ENCODE measurements around the gene SORL1-AS1.

Gene SORL1-AS1

GRCh38 chr11:121448431-121448941 lies 4.3 kb downstream of the SORL1-AS1 start (continued):
- TF ChIP-seq NKRF (conservative IDR thresholded peaks at IDR 0.05), result no peak
- TF ChIP-seq SRF (IDR thresholded peaks at IDR 0.05; ENCODE audit: low read depth in 2 of 2, low read length in 2 of 2), result no peak
- TF ChIP-seq TCF7 (IDR thresholded peaks at IDR 0.05; ENCODE audit: borderline replicate concordance), result no peak
- TF ChIP-seq MEF2B (IDR thresholded peaks at IDR 0.05; ENCODE audit: partially characterized antibody, poor library complexity, severe bottlenecking), result peak; percentile 24
- no peak for TF ChIP-seq FOXK2 (IDR thresholded peaks at IDR 0.05)
- TF ChIP-seq, protein P1, sequence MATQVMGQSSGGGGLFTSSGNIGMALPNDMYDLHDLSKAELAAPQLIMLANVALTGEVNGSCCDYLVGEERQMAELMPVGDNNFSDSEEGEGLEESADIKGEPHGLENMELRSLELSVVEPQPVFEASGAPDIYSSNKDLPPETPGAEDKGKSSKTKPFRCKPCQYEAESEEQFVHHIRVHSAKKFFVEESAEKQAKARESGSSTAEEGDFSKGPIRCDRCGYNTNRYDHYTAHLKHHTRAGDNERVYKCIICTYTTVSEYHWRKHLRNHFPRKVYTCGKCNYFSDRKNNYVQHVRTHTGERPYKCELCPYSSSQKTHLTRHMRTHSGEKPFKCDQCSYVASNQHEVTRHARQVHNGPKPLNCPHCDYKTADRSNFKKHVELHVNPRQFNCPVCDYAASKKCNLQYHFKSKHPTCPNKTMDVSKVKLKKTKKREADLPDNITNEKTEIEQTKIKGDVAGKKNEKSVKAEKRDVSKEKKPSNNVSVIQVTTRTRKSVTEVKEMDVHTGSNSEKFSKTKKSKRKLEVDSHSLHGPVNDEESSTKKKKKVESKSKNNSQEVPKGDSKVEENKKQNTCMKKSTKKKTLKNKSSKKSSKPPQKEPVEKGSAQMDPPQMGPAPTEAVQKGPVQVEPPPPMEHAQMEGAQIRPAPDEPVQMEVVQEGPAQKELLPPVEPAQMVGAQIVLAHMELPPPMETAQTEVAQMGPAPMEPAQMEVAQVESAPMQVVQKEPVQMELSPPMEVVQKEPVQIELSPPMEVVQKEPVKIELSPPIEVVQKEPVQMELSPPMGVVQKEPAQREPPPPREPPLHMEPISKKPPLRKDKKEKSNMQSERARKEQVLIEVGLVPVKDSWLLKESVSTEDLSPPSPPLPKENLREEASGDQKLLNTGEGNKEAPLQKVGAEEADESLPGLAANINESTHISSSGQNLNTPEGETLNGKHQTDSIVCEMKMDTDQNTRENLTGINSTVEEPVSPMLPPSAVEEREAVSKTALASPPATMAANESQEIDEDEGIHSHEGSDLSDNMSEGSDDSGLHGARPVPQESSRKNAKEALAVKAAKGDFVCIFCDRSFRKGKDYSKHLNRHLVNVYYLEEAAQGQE (IDR thresholded peaks at IDR 0.05; ENCODE audit: low read depth, low read length), result no peak
- TF ChIP-seq SP1 (IDR thresholded peaks at IDR 0.05; ENCODE audit: low read depth, low read length), result peak; percentile 37
- TF ChIP-seq ATF7 (IDR thresholded peaks at IDR 0.05; ENCODE audit: low read depth), result peak; percentile 7; the same call in 1 of the 2 replicates
- TF ChIP-seq, protein P2, sequence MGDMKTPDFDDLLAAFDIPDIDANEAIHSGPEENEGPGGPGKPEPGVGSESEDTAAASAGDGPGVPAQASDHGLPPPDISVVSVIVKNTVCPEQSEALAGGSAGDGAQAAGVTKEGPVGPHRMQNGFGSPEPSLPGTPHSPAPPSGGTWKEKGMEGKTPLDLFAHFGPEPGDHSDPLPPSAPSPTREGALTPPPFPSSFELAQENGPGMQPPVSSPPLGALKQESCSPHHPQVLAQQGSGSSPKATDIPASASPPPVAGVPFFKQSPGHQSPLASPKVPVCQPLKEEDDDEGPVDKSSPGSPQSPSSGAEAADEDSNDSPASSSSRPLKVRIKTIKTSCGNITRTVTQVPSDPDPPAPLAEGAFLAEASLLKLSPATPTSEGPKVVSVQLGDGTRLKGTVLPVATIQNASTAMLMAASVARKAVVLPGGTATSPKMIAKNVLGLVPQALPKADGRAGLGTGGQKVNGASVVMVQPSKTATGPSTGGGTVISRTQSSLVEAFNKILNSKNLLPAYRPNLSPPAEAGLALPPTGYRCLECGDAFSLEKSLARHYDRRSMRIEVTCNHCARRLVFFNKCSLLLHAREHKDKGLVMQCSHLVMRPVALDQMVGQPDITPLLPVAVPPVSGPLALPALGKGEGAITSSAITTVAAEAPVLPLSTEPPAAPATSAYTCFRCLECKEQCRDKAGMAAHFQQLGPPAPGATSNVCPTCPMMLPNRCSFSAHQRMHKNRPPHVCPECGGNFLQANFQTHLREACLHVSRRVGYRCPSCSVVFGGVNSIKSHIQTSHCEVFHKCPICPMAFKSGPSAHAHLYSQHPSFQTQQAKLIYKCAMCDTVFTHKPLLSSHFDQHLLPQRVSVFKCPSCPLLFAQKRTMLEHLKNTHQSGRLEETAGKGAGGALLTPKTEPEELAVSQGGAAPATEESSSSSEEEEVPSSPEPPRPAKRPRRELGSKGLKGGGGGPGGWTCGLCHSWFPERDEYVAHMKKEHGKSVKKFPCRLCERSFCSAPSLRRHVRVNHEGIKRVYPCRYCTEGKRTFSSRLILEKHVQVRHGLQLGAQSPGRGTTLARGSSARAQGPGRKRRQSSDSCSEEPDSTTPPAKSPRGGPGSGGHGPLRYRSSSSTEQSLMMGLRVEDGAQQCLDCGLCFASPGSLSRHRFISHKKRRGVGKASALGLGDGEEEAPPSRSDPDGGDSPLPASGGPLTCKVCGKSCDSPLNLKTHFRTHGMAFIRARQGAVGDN (IDR thresholded peaks at IDR 0.05), result peak; percentile 93
- 0 out of 2 replicates have a peak, but pooled peaks have one; percentile 47 for TF ChIP-seq WRNIP1 (IDR thresholded peaks at IDR 0.05; ENCODE audit: borderline replicate concordance, low read depth, low read length)
- no peak for TF ChIP-seq HDGF (IDR thresholded peaks at IDR 0.05)
- TF ChIP-seq, protein P3, sequence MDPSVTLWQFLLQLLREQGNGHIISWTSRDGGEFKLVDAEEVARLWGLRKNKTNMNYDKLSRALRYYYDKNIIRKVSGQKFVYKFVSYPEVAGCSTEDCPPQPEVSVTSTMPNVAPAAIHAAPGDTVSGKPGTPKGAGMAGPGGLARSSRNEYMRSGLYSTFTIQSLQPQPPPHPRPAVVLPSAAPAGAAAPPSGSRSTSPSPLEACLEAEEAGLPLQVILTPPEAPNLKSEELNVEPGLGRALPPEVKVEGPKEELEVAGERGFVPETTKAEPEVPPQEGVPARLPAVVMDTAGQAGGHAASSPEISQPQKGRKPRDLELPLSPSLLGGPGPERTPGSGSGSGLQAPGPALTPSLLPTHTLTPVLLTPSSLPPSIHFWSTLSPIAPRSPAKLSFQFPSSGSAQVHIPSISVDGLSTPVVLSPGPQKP (IDR thresholded peaks at IDR 0.05; ENCODE audit: low read depth, low read length), result no peak
- peak; percentile 70 for TF ChIP-seq BCL11A (IDR thresholded peaks at IDR 0.05; ENCODE audit: low read depth, low read length)
- TF ChIP-seq NR2F1 (conservative IDR thresholded peaks at IDR 0.05), result peak; percentile 53; the same call in 1 of the 2 replicates
- TF ChIP-seq, protein P4, sequence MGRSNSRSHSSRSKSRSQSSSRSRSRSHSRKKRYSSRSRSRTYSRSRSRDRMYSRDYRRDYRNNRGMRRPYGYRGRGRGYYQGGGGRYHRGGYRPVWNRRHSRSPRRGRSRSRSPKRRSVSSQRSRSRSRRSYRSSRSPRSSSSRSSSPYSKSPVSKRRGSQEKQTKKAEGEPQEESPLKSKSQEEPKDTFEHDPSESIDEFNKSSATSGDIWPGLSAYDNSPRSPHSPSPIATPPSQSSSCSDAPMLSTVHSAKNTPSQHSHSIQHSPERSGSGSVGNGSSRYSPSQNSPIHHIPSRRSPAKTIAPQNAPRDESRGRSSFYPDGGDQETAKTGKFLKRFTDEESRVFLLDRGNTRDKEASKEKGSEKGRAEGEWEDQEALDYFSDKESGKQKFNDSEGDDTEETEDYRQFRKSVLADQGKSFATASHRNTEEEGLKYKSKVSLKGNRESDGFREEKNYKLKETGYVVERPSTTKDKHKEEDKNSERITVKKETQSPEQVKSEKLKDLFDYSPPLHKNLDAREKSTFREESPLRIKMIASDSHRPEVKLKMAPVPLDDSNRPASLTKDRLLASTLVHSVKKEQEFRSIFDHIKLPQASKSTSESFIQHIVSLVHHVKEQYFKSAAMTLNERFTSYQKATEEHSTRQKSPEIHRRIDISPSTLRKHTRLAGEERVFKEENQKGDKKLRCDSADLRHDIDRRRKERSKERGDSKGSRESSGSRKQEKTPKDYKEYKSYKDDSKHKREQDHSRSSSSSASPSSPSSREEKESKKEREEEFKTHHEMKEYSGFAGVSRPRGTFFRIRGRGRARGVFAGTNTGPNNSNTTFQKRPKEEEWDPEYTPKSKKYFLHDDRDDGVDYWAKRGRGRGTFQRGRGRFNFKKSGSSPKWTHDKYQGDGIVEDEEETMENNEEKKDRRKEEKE (IDR thresholded peaks at IDR 0.05), result no peak
- no peak for TF ChIP-seq NRF1 (conservative IDR thresholded peaks at IDR 0.05; ENCODE audit: low read depth, low read length)
